SK-N-SH treated with all-trans-retinoic acid at 6 μM for 48 hours (cell line): Measurements from ENCODE around the gene CAST.

Experiments
- ARNTL ChIP-seq: fragments of 450-650 bp; formaldehyde crosslinking; IDR thresholded peaks from 2 replicates; pipeline ENCODE4 v1.5.0; 2020; ENCODE audit warnings: low read depth, mild to moderate bottlenecking, moderate library complexity, borderline replicate concordance
- ZFP30 ChIP-seq: fragments of 450-650 bp; formaldehyde crosslinking; IDR thresholded peaks from 2 replicates; pipeline ENCODE4 v1.5.0; 2022; ENCODE audit warnings: mild to moderate bottlenecking, moderate library complexity
- TF ChIP-seq, protein P1 (sequence below): fragments of 250-450 bp; sonication (Bioruptor Pico); IDR thresholded peaks from 2 replicates; pipeline ENCODE4 v1.8.0; 2020; ENCODE audit warnings: mild to moderate bottlenecking, moderate library complexity, borderline replicate concordance

DNA sequence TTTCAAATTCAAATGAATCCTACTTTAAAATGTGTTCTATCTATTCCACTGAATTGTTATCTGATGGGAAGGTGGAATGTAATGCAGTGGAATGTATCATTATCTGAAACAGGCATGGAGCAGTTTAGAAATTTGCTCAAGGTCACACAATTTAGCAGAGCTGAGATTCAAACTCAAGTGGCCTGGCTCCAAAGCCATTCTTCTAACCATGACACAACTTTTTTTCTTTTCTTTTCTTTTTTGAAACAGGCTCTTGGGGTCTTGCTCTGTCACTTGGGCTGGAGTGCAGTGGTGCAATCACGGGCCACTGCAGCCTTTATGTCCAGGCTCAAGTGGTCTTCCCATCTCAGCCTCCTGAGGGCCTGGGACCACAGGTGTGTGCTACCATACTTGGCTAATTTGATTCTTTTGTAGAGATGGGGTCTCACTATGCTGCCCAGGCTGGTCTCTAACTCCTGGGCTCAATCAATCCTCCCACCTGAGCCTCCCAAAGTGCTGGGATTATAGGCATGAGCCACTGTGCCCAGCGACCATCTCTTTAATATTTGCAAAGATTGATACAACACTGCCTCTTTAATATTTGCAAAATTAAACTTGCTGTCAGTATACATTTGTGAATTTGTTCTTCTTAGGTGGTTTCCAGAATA, 50.0 kb downstream of the CAST start:
- TF ChIP-seq, protein P1, sequence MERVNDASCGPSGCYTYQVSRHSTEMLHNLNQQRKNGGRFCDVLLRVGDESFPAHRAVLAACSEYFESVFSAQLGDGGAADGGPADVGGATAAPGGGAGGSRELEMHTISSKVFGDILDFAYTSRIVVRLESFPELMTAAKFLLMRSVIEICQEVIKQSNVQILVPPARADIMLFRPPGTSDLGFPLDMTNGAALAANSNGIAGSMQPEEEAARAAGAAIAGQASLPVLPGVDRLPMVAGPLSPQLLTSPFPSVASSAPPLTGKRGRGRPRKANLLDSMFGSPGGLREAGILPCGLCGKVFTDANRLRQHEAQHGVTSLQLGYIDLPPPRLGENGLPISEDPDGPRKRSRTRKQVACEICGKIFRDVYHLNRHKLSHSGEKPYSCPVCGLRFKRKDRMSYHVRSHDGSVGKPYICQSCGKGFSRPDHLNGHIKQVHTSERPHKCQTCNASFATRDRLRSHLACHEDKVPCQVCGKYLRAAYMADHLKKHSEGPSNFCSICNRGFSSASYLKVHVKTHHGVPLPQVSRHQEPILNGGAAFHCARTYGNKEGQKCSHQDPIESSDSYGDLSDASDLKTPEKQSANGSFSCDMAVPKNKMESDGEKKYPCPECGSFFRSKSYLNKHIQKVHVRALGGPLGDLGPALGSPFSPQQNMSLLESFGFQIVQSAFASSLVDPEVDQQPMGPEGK (CRISPR knock-in tag) = no peak
- TF ChIP-seq ARNTL (CRISPR knock-in tag) (no peak), ZFP30 (CRISPR knock-in tag) (no peak)
